Measurements from ENCODE around the gene KCNJ3.

DNA sequence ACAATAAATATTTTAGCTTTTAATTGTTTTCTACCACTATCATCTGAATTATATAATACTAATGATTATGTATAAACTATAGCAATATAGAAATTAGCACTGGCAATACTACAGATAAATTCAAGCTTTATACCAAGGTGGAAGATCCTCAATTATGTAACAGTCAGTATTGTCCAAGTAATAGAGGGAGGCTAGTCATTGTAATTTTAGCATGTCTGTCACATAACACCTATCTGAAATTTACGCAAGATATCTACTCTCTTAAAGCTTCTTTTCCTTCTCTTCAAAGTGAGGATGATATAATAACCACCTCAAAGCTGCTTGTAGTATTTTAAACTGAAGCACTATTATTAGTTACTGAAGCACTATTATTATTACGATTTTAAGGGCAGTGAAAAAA lies 12.2 kb downstream of the KCNJ3 start:
- TF ChIP-seq, protein P1, sequence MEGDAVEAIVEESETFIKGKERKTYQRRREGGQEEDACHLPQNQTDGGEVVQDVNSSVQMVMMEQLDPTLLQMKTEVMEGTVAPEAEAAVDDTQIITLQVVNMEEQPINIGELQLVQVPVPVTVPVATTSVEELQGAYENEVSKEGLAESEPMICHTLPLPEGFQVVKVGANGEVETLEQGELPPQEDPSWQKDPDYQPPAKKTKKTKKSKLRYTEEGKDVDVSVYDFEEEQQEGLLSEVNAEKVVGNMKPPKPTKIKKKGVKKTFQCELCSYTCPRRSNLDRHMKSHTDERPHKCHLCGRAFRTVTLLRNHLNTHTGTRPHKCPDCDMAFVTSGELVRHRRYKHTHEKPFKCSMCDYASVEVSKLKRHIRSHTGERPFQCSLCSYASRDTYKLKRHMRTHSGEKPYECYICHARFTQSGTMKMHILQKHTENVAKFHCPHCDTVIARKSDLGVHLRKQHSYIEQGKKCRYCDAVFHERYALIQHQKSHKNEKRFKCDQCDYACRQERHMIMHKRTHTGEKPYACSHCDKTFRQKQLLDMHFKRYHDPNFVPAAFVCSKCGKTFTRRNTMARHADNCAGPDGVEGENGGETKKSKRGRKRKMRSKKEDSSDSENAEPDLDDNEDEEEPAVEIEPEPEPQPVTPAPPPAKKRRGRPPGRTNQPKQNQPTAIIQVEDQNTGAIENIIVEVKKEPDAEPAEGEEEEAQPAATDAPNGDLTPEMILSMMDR (IDR thresholded peaks at IDR 0.05), result no peak
- no peak for TF ChIP-seq POLR2AphosphoS5 (IDR thresholded peaks at IDR 0.05; ENCODE audit: low read depth, low read length)
- TF ChIP-seq, protein P2, sequence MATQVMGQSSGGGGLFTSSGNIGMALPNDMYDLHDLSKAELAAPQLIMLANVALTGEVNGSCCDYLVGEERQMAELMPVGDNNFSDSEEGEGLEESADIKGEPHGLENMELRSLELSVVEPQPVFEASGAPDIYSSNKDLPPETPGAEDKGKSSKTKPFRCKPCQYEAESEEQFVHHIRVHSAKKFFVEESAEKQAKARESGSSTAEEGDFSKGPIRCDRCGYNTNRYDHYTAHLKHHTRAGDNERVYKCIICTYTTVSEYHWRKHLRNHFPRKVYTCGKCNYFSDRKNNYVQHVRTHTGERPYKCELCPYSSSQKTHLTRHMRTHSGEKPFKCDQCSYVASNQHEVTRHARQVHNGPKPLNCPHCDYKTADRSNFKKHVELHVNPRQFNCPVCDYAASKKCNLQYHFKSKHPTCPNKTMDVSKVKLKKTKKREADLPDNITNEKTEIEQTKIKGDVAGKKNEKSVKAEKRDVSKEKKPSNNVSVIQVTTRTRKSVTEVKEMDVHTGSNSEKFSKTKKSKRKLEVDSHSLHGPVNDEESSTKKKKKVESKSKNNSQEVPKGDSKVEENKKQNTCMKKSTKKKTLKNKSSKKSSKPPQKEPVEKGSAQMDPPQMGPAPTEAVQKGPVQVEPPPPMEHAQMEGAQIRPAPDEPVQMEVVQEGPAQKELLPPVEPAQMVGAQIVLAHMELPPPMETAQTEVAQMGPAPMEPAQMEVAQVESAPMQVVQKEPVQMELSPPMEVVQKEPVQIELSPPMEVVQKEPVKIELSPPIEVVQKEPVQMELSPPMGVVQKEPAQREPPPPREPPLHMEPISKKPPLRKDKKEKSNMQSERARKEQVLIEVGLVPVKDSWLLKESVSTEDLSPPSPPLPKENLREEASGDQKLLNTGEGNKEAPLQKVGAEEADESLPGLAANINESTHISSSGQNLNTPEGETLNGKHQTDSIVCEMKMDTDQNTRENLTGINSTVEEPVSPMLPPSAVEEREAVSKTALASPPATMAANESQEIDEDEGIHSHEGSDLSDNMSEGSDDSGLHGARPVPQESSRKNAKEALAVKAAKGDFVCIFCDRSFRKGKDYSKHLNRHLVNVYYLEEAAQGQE (IDR thresholded peaks at IDR 0.05; ENCODE audit: insufficient read depth in 1 of 2, low read depth in 2 of 2, low read length in 1 of 2), result no peak
